ENCODE data around the gene UPK1A. TPM values are rescaled to one million over a fixed set of nuclear protein-coding genes. Genes with fewer than 3 reads are reported as not detected.

The UPK1A gene
- total RNA-seq, 6 experiments from 2014 or later: 0.27 TPM; not detected in 5

DNA sequence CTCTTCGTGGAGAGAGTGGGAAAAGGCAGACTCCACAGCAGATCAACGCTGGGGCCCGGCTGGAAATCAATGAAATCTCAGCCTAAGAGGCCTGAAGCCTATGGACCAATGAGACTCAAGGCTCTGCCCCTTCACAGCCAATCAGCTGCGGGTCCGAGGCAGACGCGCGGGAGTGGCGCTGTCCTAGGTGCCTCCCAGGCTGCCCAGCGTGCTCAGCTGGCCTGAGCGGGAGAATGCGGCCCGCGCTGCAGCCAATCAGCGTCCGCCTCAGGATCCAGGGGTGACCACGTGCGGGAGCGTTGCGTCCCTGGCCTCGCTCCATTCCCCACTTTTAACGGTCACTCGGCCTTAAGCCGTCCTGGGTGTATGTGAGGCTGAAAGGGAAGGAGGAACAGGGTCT lies 37.9 kb downstream of the UPK1A start, which contains the start of gene ZBTB32:
TSS of gene ZBTB32 (plus strand) at position 341 of the 400 bp plus-strand sequence. CDS start 10,069 bp downstream, outside the sequence.
- DNase-seq (no peak), ATAC-seq (no peak)
- TF ChIP-seq POLR2A (IDR thresholded peaks at IDR 0.05): no peak
- TF ChIP-seq, protein P1, sequence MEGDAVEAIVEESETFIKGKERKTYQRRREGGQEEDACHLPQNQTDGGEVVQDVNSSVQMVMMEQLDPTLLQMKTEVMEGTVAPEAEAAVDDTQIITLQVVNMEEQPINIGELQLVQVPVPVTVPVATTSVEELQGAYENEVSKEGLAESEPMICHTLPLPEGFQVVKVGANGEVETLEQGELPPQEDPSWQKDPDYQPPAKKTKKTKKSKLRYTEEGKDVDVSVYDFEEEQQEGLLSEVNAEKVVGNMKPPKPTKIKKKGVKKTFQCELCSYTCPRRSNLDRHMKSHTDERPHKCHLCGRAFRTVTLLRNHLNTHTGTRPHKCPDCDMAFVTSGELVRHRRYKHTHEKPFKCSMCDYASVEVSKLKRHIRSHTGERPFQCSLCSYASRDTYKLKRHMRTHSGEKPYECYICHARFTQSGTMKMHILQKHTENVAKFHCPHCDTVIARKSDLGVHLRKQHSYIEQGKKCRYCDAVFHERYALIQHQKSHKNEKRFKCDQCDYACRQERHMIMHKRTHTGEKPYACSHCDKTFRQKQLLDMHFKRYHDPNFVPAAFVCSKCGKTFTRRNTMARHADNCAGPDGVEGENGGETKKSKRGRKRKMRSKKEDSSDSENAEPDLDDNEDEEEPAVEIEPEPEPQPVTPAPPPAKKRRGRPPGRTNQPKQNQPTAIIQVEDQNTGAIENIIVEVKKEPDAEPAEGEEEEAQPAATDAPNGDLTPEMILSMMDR (IDR thresholded peaks at IDR 0.05): no peak
- intact Hi-C loops (cut with DNase I): no loop called here
- Histone ChIP-seq H3K27me3 (no peaks in the 10 kb centered on the region), H3K4me3 (no peak within 1 kb of the TSS), H3K4me1 (no peaks in the 10 kb centered on the region), H3K9me3 (no peaks in the 10 kb centered on the region), H3K36me3 (no peaks in the 10 kb centered on the region), H3K27ac (no peak within 1 kb of the TSS)
- 20% methylated on average over 1 of the region's 24 CpGs for WGBS (ENCODE audit: insufficient coverage, low coverage, low lambda C conversion rate, missing lambda C conversion rate)

GRCh38 chr19:35708391-35708790 lies 42.1 kb downstream of the UPK1A start:
- Histone ChIP-seq H3K27me3 (no peaks in the 10 kb centered on the region), H3K36me3 (no peaks in the 10 kb centered on the region), H3K4me1 (no peaks in the 10 kb centered on the region), H3K27ac (no peak overlapping the region), H3K4me3 (no peak overlapping the region), H3K9me3 (no peaks in the 10 kb centered on the region)
- DNase-seq (no peak), ATAC-seq (no peak)
- WGBS (ENCODE audit: insufficient coverage, low coverage, low lambda C conversion rate, missing lambda C conversion rate): no CpG with 5 or more reads among the region's 1 CpG
- TF ChIP-seq POLR2A (IDR thresholded peaks at IDR 0.05): no peak
- TF ChIP-seq, protein P1 (IDR thresholded peaks at IDR 0.05): no peak
- intact Hi-C loops (cut with DNase I): no loop called here

DNA sequence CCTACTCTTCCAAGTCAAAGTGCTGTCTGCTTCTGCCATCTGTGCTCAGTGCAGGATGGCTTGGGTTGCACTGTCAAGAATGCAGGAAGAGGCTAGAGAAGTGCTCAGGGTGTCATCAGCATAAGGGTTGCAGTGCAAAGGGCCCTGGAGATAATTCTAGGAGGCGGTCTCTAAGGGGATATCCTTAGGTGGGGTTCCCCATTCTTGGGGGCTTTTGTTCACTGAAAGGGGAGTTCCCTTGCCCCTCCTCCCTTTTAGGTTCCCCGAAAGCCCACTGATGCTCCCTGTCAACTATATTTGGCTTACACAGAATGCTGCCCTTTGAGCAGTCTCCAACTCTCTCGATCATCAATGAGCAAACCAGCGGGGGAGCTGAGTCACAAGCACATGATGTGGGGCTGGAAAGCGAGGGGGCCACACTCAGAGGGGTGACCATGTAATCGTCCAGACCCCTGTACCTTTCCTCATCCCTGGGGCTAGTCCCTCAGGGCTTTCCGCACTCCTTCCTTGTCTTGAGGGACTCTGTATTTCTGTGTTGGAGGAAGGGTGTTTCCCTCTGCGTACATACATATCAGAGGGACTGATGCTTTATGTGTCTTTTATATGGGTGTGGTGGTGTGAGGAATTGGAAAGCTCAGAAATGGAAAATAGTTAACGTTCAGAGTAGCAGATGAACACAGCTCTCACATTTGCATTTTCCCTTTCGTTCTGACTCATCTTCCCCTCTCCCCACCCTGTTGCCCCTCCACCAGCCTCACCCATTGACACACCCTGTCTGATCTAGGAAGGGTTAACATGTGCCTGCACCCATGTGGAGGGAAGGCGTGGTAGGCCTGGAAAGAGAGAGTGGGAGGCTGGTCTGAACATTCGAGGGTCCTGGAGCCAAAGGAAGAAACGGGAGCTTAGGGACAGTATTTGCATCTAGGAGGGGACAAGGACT lies 44.7 kb downstream of the UPK1A start:
- DNase-seq (no peak), ATAC-seq (no peak)
- no peaks in the 10 kb centered on the region for H3K9me3 ChIP-seq
- H3K4me1 ChIP-seq: peaks cover 0 to 7% (median 3%) of the 10 kb centered on the region in 4 donors
- H3K4me3 ChIP-seq: no peak overlapping the region
- no peaks in the 10 kb centered on the region for H3K27me3 ChIP-seq
- TF ChIP-seq, protein P1 (IDR thresholded peaks at IDR 0.05): no peak
- TF ChIP-seq POLR2A (IDR thresholded peaks at IDR 0.05): no peak
- H3K27ac ChIP-seq: no peak overlapping the region
- no peaks in the 10 kb centered on the region for H3K36me3 ChIP-seq
- WGBS (ENCODE audit: insufficient coverage, low coverage, low lambda C conversion rate, missing lambda C conversion rate): 57% methylated on average over 8 of the region's 13 CpGs
- intact Hi-C loops (cut with DNase I): no loop called here

GRCh38 chr19:35712567-35713505 lies 46.5 kb downstream of the UPK1A start:
- ATAC-seq: no peak
- intact Hi-C loops (cut with DNase I): no loop called here
- no peak overlapping the region for H3K4me3 ChIP-seq
- H3K36me3 ChIP-seq: no peaks in the 10 kb centered on the region
- no peak for DNase-seq
- TF ChIP-seq, protein P1 (IDR thresholded peaks at IDR 0.05): no peak
- no peak for TF ChIP-seq POLR2A (IDR thresholded peaks at IDR 0.05)
- no peaks in the 10 kb centered on the region for H3K27me3 ChIP-seq
- H3K9me3 ChIP-seq: no peaks in the 10 kb centered on the region
- H3K4me1 ChIP-seq: peaks cover 0 to 9% (median 4%) of the 10 kb centered on the region in 4 donors
- WGBS (ENCODE audit: insufficient coverage, low coverage, low lambda C conversion rate, missing lambda C conversion rate): 65% methylated on average over 7 of the region's 11 CpGs
- no peak overlapping the region for H3K27ac ChIP-seq

Data from right lobe of liver (tissue), 6 donors.